ENCODE results near the gene NDUFS8. TPM values are rescaled to one million over a fixed set of nuclear protein-coding genes. Genes with fewer than 3 reads are reported as not detected.

NDUFS8 gene
- total and polyA plus RNA-seq, 2 of the 13 experiments (the other 11 are each of a cell fraction or from before 2014, with no cell fraction given) = 96.7 to 158 TPM

- TF ChIP-seq RERE (CRISPR knock-in tag; IDR thresholded peaks at IDR 0.05; ENCODE audit: low read depth) (no peak), ZNF629 (CRISPR knock-in tag; conservative IDR thresholded peaks at IDR 0.05) (peak; percentile 48; the same call in 1 of the 2 replicates), ZNF644 (CRISPR knock-in tag; IDR thresholded peaks at IDR 0.05; ENCODE audit: low read depth) (no peak), KLF13 (CRISPR knock-in tag; IDR thresholded peaks at IDR 0.05) (no peak), JARID2 (CRISPR knock-in tag; IDR thresholded peaks at IDR 0.05; ENCODE audit: insufficient replicate concordance) (no peak), ZXDC (CRISPR knock-in tag; IDR thresholded peaks at IDR 0.05) (0 out of 2 replicates have a peak, but pooled peaks have one; percentile 51), NCOA2 (CRISPR knock-in tag; IDR thresholded peaks at IDR 0.05) (no peak), SIN3B (IDR thresholded peaks at IDR 0.05; ENCODE audit: low read length) (no peak), ZNF646 (CRISPR knock-in tag; IDR thresholded peaks at IDR 0.05) (no peak), HDAC6 (IDR thresholded peaks at IDR 0.05; ENCODE audit: low read depth, low read length) (no peak), KLF15 (CRISPR knock-in tag; IDR thresholded peaks at IDR 0.05; ENCODE audit: borderline replicate concordance) (no peak), NR2C2 (CRISPR knock-in tag; IDR thresholded peaks at IDR 0.05; ENCODE audit: borderline replicate concordance) (no peak), CBX5 (CRISPR knock-in tag; IDR thresholded peaks at IDR 0.05; ENCODE audit: borderline replicate concordance) (peak; percentile 33; the same call in 1 of the 2 replicates), ATAD3A (CRISPR knock-in tag; IDR thresholded peaks at IDR 0.05) (no peak)
Measured at GRCh38 chr11:68010090-68011041, 20.1 kb upstream of the NDUFS8 start, which contains the start of gene ALDH3B1 (continued).
